ACC112 (cell line): ENCODE data around the gene CDH5.

Source experiments
- H2AFZ ChIP-seq: fragments of 200-600 bp; sonication (generic); one replicate; pipeline ENCODE4 v1.6.0; 2017; ENCODE audit warnings: antibody characterized with exemption, low read length; ENCODE audit not compliant: unreplicated experiment
- H3K27ac ChIP-seq: fragments of 200-600 bp; sonication (generic); 2 replicates; pipeline ENCODE4 v1.5.1; 2014; ENCODE audit warnings: low read depth, mild to moderate bottlenecking, antibody characterized with exemption, low read length, moderate library complexity
- H3K27me3 ChIP-seq: fragments of 200-600 bp; sonication (generic); 2 replicates; pipeline ENCODE4 v1.6.1; 2014; ENCODE audit warnings: mild to moderate bottlenecking, antibody characterized with exemption, low read length, moderate library complexity, mixed read lengths; ENCODE audit not compliant: insufficient read depth
- H3K36me3 ChIP-seq: fragments of 200-600 bp; sonication (generic); 2 replicates; pipeline ENCODE4 v1.6.1; 2016; ENCODE audit warnings: mild to moderate bottlenecking, antibody characterized with exemption, low read length, moderate library complexity, mixed read lengths; ENCODE audit not compliant: insufficient read depth
- H3K4me1 ChIP-seq: fragments of 200-600 bp; sonication (generic); one replicate; pipeline ENCODE4 v1.6.1; 2016; ENCODE audit warnings: low read length, mixed read lengths; ENCODE audit not compliant: insufficient read depth, unreplicated experiment, control insufficient read depth
- H3K4me3 ChIP-seq: fragments of 200-600 bp; sonication (generic); 2 replicates; pipeline ENCODE4 v1.5.1; 2014; ENCODE audit warnings: mild to moderate bottlenecking, low read depth, low read length
- H3K79me2 ChIP-seq: fragments of 200-600 bp; sonication (generic); one replicate; pipeline ENCODE4 v1.6.0; 2016; ENCODE audit warnings: low read length; ENCODE audit not compliant: control insufficient read depth, unreplicated experiment, insufficient read depth

The CDH5 gene

GRCh38 chr16:66374176-66374575, 7.7 kb downstream of the CDH5 start:
- Histone ChIP-seq H3K4me1 (no peaks in the 10 kb centered on the region), H3K27ac (no peak overlapping the region), H3K36me3 (no peaks in the 10 kb centered on the region)

DNA sequence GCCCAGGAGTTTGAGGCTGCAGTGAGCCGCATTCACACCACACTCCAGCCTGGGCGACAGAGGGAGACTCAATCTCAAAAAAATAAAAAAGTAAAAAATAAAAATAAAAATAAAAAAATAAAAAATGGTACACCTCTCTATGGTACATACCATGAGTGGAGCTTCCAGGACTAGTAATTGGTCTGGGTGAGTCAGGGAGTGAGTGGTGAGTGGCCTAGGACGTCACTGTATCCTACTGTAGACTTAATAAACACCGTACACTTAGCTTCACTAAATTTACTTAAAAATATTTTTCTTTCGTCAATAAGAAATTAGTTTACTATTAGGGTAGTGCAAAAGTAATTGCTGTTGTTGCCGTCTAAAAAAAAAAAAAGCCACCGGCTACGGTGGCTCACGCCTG, 9.0 kb downstream of the CDH5 start:
- H3K79me2 ChIP-seq: no peaks in the 10 kb centered on the region
- no peak overlapping the region for H2AFZ ChIP-seq
- no peak overlapping the region for H3K4me3 ChIP-seq
- H3K4me1 ChIP-seq: no peaks in the 10 kb centered on the region
- no peaks in the 10 kb centered on the region for H3K27me3 ChIP-seq
- H3K27ac ChIP-seq: no peak overlapping the region
- no peaks in the 10 kb centered on the region for H3K36me3 ChIP-seq

More at GRCh38 chr16:66374176-66374575, 7.7 kb downstream of the CDH5 start:
- Histone ChIP-seq H3K27me3 (no peaks in the 10 kb centered on the region), H3K79me2 (no peaks in the 10 kb centered on the region), H3K4me3 (no peak overlapping the region), H2AFZ (no peak overlapping the region)

DNA sequence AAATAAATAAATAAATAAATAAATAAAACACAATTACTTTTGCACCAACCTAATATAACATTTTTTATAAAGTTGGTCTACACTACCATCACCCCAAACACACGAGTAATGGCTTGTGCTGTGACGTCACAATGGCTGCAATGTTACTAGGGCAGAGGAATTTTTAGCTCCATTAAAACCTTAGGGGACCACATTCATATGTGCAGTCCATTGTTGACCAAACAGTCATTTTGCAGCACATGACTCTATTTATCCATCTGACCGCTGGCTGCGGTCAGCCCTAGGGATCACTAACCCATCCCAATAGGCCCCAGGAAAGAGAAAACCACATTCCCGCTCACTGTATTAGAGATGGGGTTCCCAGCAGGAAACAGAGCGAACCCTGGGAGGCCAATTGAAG, 9.6 kb downstream of the CDH5 start:
- H3K27me3 ChIP-seq: no peaks in the 10 kb centered on the region
- H2AFZ ChIP-seq: no peak overlapping the region
- H3K27ac ChIP-seq: no peak overlapping the region
- no peaks in the 10 kb centered on the region for H3K79me2 ChIP-seq
- no peaks in the 10 kb centered on the region for H3K36me3 ChIP-seq
- H3K4me1 ChIP-seq: no peaks in the 10 kb centered on the region
- H3K4me3 ChIP-seq: no peak overlapping the region

DNA sequence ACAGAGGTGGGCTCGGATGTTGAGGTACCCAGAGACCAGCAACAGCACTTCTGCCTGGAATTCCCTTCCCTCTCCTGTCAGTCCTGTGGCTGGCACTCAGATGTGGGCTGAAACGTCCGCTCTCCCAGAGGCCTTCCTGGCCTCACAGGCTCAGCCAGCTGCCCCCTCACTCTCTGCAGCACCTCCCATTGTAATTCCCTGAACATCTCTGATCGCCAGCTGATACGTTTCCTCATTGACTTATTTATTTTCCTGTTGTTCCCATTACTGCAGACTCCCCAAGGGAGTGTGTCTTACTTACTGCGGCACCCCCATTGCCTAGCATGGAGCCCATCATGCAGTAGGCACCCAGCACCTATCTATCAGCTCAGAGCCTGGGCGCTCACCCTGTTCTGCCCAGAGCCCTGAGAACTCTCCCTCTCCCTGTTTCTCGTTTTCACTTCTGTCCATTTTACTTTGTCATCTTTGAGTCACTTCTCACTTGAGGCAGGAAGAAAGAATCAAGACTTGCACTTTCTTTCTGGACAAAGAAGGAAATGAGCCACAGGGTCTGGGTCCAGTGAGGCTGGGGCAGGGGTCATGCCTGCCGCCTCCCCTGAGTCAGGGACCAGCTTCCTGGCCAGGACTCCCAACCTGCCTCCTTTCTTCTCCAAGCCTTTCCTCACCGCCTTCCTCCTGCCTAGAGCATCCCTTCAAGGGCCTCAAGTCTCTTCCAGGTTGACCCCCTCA, 10.2 kb downstream of the CDH5 start:
- Histone ChIP-seq H3K4me1 (no peaks in the 10 kb centered on the region), H3K79me2 (no peaks in the 10 kb centered on the region), H2AFZ (no peak overlapping the region), H3K27ac (no peak overlapping the region), H3K27me3 (no peaks in the 10 kb centered on the region), H3K4me3 (no peak overlapping the region), H3K36me3 (no peaks in the 10 kb centered on the region)

GRCh38 chr16:66377324-66377723, 10.8 kb downstream of the CDH5 start:
- H3K79me2 ChIP-seq: no peaks in the 10 kb centered on the region
- H3K4me1 ChIP-seq: peaks cover 4% of the 10 kb centered on the region
- H3K4me3 ChIP-seq: no peak overlapping the region
- H3K27ac ChIP-seq: no peak overlapping the region
- no peak overlapping the region for H2AFZ ChIP-seq
- H3K36me3 ChIP-seq: no peaks in the 10 kb centered on the region
- no peaks in the 10 kb centered on the region for H3K27me3 ChIP-seq

DNA sequence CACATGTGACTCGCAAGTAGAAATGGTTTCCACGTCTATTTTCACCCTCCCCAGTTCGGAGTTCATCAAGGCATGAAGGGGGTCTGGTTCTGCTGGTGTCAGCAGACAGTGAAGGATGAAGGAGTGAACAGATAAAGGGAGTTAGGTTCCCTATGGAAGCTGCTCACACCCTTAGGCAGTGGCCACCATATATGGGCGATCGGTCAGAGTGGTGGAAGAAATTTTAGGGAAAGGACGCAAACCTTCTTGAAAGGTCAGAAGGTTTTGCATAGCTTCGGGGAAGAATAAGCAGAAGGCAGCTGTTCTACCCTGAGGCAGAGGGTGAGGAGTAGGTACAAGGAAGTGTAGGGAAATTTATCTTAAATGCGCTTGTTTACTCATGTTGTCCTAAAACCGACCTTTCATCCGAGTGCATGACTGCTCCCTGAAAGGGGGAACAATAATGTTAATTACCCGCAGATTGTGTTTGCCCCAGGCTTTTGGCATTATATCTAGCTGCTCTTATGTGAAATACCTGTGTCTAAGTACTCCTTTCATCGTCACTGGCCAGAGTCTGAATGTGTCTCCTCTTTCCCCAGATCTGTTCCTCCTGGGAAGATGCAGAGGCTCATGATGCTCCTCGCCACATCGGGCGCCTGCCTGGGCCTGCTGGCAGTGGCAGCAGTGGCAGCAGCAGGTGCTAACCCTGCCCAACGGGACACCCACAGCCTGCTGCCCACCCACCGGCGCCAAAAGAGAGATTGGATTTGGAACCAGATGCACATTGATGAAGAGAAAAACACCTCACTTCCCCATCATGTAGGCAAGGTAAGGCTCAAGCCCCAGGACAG, 12.5 kb downstream of the CDH5 start:
- no peaks in the 10 kb centered on the region for H3K79me2 ChIP-seq
- no peaks in the 10 kb centered on the region for H3K36me3 ChIP-seq
- no peaks in the 10 kb centered on the region for H3K27me3 ChIP-seq
- H2AFZ ChIP-seq: no peak overlapping the region
- no peak overlapping the region for H3K4me3 ChIP-seq
- no peak overlapping the region for H3K27ac ChIP-seq
- H3K4me1 ChIP-seq: peaks cover 18% of the 10 kb centered on the region

DNA sequence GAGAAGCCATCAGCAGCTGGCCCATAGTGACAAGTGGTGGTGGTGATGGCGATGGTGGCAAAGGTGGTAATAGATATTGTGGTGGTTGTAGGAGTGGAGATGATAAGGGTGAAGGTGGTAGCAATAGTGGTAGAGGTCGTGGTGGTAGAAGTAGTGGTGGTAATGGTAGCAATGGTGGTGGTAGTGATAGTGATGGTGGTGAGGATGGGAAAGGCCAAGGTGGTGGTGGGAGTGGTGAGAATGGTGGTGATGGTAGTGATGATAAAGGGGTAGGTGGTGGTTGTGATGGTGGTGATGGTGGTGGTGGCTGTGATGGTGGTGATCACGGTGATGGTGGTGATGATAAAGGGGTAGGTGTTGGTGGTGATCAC, 13.1 kb downstream of the CDH5 start:
- Histone ChIP-seq H3K4me1 (peaks cover 18% of the 10 kb centered on the region), H3K4me3 (no peak overlapping the region), H3K79me2 (no peaks in the 10 kb centered on the region), H3K27me3 (no peaks in the 10 kb centered on the region), H3K36me3 (no peaks in the 10 kb centered on the region), H3K27ac (no peak overlapping the region), H2AFZ (no peak overlapping the region)

DNA sequence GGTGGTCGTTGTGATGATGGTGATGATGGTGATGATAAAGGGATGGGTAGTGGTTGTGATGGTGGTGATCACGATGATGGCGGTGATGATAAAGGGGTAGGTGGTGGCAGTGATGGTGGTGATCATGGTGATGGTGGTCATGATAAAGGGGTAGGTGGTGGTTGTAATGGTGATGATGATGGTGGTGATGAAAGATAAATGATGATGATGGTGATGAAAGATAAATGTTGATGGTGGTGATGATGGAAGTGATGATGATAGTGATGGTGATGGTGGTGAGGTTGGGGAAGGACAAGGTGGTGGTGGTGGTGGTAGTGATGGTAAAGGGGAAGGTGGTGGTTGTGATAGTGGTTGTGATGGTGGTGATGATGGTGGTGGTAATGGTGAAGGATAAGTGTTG, 13.9 kb downstream of the CDH5 start:
- H3K79me2 ChIP-seq: no peaks in the 10 kb centered on the region
- H3K4me1 ChIP-seq: peaks cover 18% of the 10 kb centered on the region
- no peak overlapping the region for H2AFZ ChIP-seq
- no peak overlapping the region for H3K4me3 ChIP-seq
- no peaks in the 10 kb centered on the region for H3K36me3 ChIP-seq
- no peak overlapping the region for H3K27ac ChIP-seq
- H3K27me3 ChIP-seq: no peaks in the 10 kb centered on the region

DNA sequence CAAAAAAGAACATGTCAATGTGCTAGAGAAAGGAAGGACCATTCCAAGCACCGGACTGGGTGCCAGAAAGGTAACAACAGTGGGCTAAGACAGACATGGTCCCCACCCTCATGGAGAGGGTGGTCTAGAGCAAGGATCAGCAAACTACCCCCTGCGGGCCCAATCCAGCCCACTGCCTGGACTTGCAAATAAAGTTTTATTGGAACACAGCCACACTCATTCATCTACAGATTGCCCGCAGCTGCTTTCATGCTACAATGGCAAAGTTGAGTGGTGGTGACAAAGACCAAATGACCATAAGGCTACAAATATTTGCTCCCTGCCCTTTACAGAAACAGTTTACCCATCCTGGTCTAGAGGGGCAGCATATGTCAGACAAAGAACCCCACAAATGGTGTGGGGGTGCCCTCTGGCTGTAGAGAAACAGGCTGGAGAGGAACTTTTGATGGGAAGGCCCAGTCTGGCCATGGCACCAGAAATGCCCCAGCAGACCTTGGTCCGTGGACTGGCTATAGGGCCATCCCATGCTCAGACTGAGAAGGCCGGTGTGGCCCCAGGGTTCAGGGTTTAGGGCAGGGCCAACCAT, 15.2 kb downstream of the CDH5 start:
- Histone ChIP-seq H3K36me3 (no peaks in the 10 kb centered on the region), H2AFZ (no peak overlapping the region), H3K27ac (no peak overlapping the region; the same call in 1 of the 2 replicates), H3K27me3 (0 out of 2 replicates have a peak, but pooled peaks cover 2% of the 10 kb centered on the region), H3K4me1 (peaks cover 18% of the 10 kb centered on the region), H3K4me3 (no peak overlapping the region), H3K79me2 (no peaks in the 10 kb centered on the region)

- no peak overlapping the region for H2AFZ ChIP-seq
- no peaks in the 10 kb centered on the region for H3K79me2 ChIP-seq
- peak overlapping the region; percentile 50; the same call in 1 of the 2 replicates for H3K27ac ChIP-seq
Observed at GRCh38 chr16:66382171-66382965, 15.9 kb downstream of the CDH5 start.

More at GRCh38 chr16:66382171-66382965, 15.9 kb downstream of the CDH5 start:
- no peaks in the 10 kb centered on the region for H3K36me3 ChIP-seq
- H3K4me1 ChIP-seq: peaks cover 18% of the 10 kb centered on the region
- peaks cover 9% of the 10 kb centered on the region; the same call in 1 of the 2 replicates for H3K27me3 ChIP-seq
- no peak overlapping the region for H3K4me3 ChIP-seq
